HEK293T (cell line): ENCODE measurements around the gene MSX1.
"Not testable (repeated sequence)": the region's sequence is repeated elsewhere in the genome, so short reads cannot be mapped to it uniquely, and the experiment has no call there.

Source experiments
- CTCF ChIA-PET: fragments of 350-600 bp; formaldehyde crosslinking; extraction: SDS; loops from one replicate; lab custom pipeline; 2021; ENCODE audit warnings: antibody characterized with exemption, inconsistent platforms; lab: Yijun Ruan, JAX
- POLR2A ChIA-PET: fragments of 350-600 bp; formaldehyde crosslinking; extraction: SDS; loops from one replicate; lab custom pipeline; 2020; ENCODE audit warnings: antibody characterized with exemption, inconsistent platforms; lab: Yijun Ruan, JAX
- DNase-seq: peaks from one replicate; pipeline ENCODE4 v3.0.0; 2012; ENCODE audit warnings: mixed read lengths; ENCODE audit errors: extremely low spot score
- ARNT ChIP-seq: fragments of 450-650 bp; IDR thresholded peaks from 2 replicates; pipeline ENCODE4 v1.6.1; 2017; ENCODE audit warnings: mild to moderate bottlenecking
- BHLHE40 ChIP-seq: fragments of 450-650 bp; IDR thresholded peaks from 2 replicates; pipeline ENCODE4 v1.6.1; 2016; ENCODE audit warnings: mild to moderate bottlenecking, moderate library complexity, borderline replicate concordance
- CTBP1 ChIP-seq: fragments of 450-650 bp; IDR thresholded peaks from 2 replicates; pipeline ENCODE4 v1.6.1; 2016; ENCODE audit warnings: borderline replicate concordance
- ELF4 ChIP-seq: fragments of 450-650 bp; IDR thresholded peaks from 2 replicates; pipeline ENCODE4 v1.6.1; 2017; ENCODE audit warnings: antibody characterized with exemption
- FOXA1 ChIP-seq: fragments of 450-650 bp; IDR thresholded peaks from 2 replicates; pipeline ENCODE4 v1.6.1; 2016; ENCODE audit warnings: mild to moderate bottlenecking
- FOXK2 ChIP-seq: fragments of 450-650 bp; IDR thresholded peaks from 2 replicates; pipeline ENCODE4 v1.6.1; 2016; ENCODE audit warnings: mild to moderate bottlenecking
- FOXM1 ChIP-seq: fragments of 450-650 bp; IDR thresholded peaks from 2 replicates; pipeline ENCODE4 v1.6.1; 2017; ENCODE audit warnings: mild to moderate bottlenecking, borderline replicate concordance
- HDGF ChIP-seq: fragments of 450-650 bp; IDR thresholded peaks from 2 replicates; pipeline ENCODE4 v1.6.1; 2017; ENCODE audit warnings: antibody characterized with exemption, borderline replicate concordance
- L3MBTL2 ChIP-seq: fragments of 450-650 bp; conservative IDR thresholded peaks from 2 replicates; pipeline ENCODE4 v1.6.1; 2016; ENCODE audit warnings: mild to moderate bottlenecking
- LEF1 ChIP-seq: fragments of 450-650 bp; IDR thresholded peaks from 2 replicates; pipeline ENCODE4 v1.6.1; 2017; ENCODE audit warnings: mild to moderate bottlenecking, borderline replicate concordance
- NFRKB ChIP-seq: fragments of 450-650 bp; IDR thresholded peaks from 2 replicates; pipeline ENCODE4 v1.6.1; 2016; ENCODE audit warnings: mild to moderate bottlenecking, moderate library complexity
- SP1 ChIP-seq: fragments of 450-650 bp; IDR thresholded peaks from 2 replicates; pipeline ENCODE4 v1.6.1; 2017
- SUZ12 ChIP-seq: fragments of 450-650 bp; IDR thresholded peaks from 2 replicates; pipeline ENCODE4 v1.6.1; 2016; ENCODE audit warnings: mild to moderate bottlenecking
- TARDBP ChIP-seq: fragments of 450-650 bp; IDR thresholded peaks from 2 replicates; pipeline ENCODE4 v1.6.1; 2016
- ZNF384 ChIP-seq: fragments of 450-650 bp; IDR thresholded peaks from 2 replicates; pipeline ENCODE4 v1.6.1; 2016
- TF ChIP-seq, protein P1 (sequence below): fragments of 450-650 bp; IDR thresholded peaks from 2 replicates; pipeline ENCODE4 v1.6.1; 2016

The MSX1 gene

GRCh38 chr4:4820261-4820660, 39.2 kb upstream of the MSX1 start:
- TF ChIP-seq ZNF384 (no peak), TARDBP (no peak), FOXA1 (no peak), BHLHE40 (no peak), ARNT (no peak), CTBP1 (no peak), FOXK2 (no peak), ELF4 (no peak), FOXM1 (no peak), LEF1 (no peak), NFRKB (no peak), L3MBTL2 (no peak), SUZ12 (no peak), SP1 (no peak), HDGF (no peak)
- TF ChIP-seq, protein P1, sequence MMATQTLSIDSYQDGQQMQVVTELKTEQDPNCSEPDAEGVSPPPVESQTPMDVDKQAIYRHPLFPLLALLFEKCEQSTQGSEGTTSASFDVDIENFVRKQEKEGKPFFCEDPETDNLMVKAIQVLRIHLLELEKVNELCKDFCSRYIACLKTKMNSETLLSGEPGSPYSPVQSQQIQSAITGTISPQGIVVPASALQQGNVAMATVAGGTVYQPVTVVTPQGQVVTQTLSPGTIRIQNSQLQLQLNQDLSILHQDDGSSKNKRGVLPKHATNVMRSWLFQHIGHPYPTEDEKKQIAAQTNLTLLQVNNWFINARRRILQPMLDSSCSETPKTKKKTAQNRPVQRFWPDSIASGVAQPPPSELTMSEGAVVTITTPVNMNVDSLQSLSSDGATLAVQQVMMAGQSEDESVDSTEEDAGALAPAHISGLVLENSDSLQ, result no peak
- ChIA-PET POLR2A (no interaction called here), CTCF (no interaction called here)
- DNase-seq, result no peak

- DNase-seq, result no peak
- ChIA-PET CTCF (no interaction called here), POLR2A (no interaction called here)
- TF ChIP-seq FOXM1 (no peak), ELF4 (no peak), LEF1 (no peak), ZNF384 (no peak), FOXK2 (no peak), TARDBP (no peak), CTBP1 (no peak), SUZ12 (no peak), BHLHE40 (no peak), NFRKB (no peak), L3MBTL2 (no peak), FOXA1 (no peak), SP1 (no peak), ARNT (no peak), HDGF (no peak)
- TF ChIP-seq, protein P1, result no peak
Measured at GRCh38 chr4:4820739-4821138, 38.7 kb upstream of the MSX1 start.

DNA sequence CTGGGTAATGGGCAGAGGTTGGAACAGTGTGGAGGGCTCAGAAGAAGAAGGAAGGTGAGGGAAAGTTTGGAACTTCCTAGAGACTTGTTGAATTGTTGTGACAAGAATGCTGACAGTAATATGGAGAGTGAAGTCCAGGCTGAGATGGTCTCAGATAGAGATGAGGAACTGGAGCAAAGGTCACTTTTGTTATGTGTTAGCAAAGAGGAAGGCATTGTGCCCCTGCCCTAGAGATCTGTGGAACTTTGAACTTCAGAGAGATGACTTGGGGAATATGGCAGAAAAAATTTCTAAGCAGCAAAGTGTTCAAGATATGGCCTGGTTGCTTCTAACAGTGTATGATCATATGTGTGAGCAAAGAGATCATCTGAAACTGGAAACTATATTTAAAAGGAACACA, 37.9 kb upstream of the MSX1 start:
- no peak for DNase-seq
- ChIA-PET POLR2A (no interaction called here), CTCF (no interaction called here)
- TF ChIP-seq ELF4, result no peak
- TF ChIP-seq LEF1, result no peak
- TF ChIP-seq SP1, result no peak
- no peak for TF ChIP-seq BHLHE40
- no peak for TF ChIP-seq SUZ12
- TF ChIP-seq ZNF384, result no peak
- TF ChIP-seq, protein P1, result no peak

DNA sequence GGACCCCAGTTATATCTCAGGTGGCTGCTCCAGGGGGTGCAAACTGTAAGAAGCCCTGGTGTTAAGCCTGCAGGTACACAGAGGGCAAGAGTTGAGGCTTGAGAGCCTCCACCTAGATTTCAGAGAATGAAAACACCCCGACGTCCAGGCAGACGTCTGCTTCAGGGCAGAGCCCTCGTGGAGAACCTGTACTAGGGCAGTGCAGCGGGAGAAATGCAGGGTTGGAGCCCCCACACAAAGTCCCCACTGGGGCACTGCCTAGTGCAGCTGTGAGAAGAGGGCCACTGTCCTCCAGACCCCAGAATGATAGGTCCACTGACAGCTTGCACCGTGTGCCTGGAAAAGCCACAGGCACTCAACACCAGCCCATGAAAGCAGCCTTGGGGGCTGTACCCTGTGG, 37.2 kb upstream of the MSX1 start:
- POLR2A ChIA-PET, DNase-seq, CTCF ChIA-PET: not testable (repeated sequence)

DNA sequence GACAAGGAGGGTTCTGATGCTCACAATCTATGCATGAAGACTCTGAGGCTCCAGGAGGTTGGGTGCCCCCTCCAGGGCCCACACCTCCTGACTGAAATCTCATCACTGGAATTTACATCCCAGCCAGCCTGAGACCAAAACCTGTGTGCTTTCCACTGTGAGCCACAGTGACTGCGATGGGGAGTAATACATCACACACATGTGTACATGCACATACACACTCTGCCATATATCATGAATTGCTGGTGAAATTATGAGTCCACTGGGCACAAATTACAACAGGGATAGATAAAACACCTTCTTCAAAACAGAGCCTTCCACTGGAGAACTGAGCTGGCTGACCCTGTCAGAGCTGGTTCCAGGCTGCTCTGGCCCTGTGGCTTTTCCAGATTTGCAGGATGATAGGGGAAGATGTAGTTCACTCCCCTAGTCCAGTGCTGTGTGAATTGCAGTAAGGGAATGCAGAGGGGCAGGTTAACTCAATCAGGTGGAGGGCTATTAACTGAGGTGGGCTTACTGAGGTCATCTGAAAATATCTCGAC, 35.8 kb upstream of the MSX1 start:
- CTCF ChIA-PET, result no interaction called here
- DNase-seq, result no peak
- POLR2A ChIA-PET, result no interaction called here
- TF ChIP-seq FOXM1, result no peak
- TF ChIP-seq, protein P1, result no peak
- no peak for TF ChIP-seq L3MBTL2
- no peak for TF ChIP-seq SP1
- no peak for TF ChIP-seq ZNF384
- no peak for TF ChIP-seq BHLHE40
- TF ChIP-seq ELF4, result no peak
- TF ChIP-seq ARNT, result no peak
- no peak for TF ChIP-seq NFRKB
- no peak for TF ChIP-seq LEF1
- TF ChIP-seq FOXA1, result no peak
- TF ChIP-seq CTBP1, result no peak

DNA sequence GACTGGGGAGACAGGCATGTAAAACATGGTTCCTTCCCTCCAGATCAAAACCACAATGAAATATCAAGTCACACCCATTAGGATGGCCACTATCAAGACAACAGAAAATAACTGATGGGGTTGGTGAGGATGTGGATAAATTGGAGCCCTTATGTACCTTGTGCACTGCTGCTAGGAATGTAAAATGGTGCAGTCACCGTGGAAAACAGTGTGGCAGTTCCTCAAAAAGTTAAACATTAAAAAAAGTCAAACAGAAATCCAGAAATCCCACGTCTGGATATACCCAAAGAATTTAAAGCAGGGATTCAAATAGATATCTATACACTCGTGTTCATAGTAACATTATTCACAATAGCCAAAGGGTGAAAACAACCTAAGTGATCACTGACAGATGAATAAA, 35.2 kb upstream of the MSX1 start:
- no peak for TF ChIP-seq FOXM1
- TF ChIP-seq SUZ12, result no peak
- TF ChIP-seq, protein P1, result no peak
- TF ChIP-seq SP1, result no peak
- no peak for TF ChIP-seq CTBP1
- no peak for TF ChIP-seq ELF4
- no peak for TF ChIP-seq ARNT
- no peak for TF ChIP-seq L3MBTL2
- TF ChIP-seq HDGF, result no peak
- TF ChIP-seq LEF1, result no peak
- no peak for TF ChIP-seq BHLHE40
- no peak for TF ChIP-seq FOXA1
- POLR2A ChIA-PET, result no interaction called here
- CTCF ChIA-PET, result no interaction called here
- DNase-seq, result no peak
